ENCODE data around the gene FAM120A.

The FAM120A gene

GRCh38 chr9:93450945-93451815 is at the start of gene FAM120A:
FAM120A (plus strand) TSS chr9:93451685; CDS start chr9:93451916, 231 bp downstream.
- Histone ChIP-seq H3K9ac (ENCODE audit: low read length) (peak within 1 kb of the TSS; percentile 81), H3K9me3 (ENCODE audit: low read length) (no peaks in the 10 kb centered on the region), H3K4me1 (ENCODE audit: insufficient read depth, low read length) (peaks cover 27% of the 10 kb centered on the region)

GRCh38 chr9:93406371-93406770 is 45.1 kb upstream of the FAM120A start:
- Histone ChIP-seq H3K4me1 (ENCODE audit: insufficient read depth, low read length) (no peaks in the 10 kb centered on the region), H3K4me3 (ENCODE audit: low read depth in 1 of 2, low read length in 2 of 2) (no peak overlapping the region), H3K9ac (ENCODE audit: low read length) (no peak overlapping the region), H3K27me3 (ENCODE audit: control insufficient read depth in 1 of 2, insufficient read depth in 2 of 2, low read length in 2 of 2) (no peaks in the 10 kb centered on the region), H3K9me3 (ENCODE audit: low read length) (no peaks in the 10 kb centered on the region), H3K36me3 (ENCODE audit: insufficient read depth, low read length) (no peaks in the 10 kb centered on the region), H3K27ac (ENCODE audit: low read depth, low read length) (no peak overlapping the region)

More at GRCh38 chr9:93450945-93451815, at the start of gene FAM120A:
- Histone ChIP-seq H3K4me3 (ENCODE audit: low read depth in 1 of 2, low read length in 2 of 2) (peak within 1 kb of the TSS; percentile 92 to 96), H3K27me3 (ENCODE audit: control insufficient read depth in 1 of 2, insufficient read depth in 2 of 2, low read length in 2 of 2) (no peaks in the 10 kb centered on the region), H3K36me3 (ENCODE audit: insufficient read depth, low read length) (peaks cover 20% of the 10 kb centered on the region), H3K27ac (ENCODE audit: low read depth, low read length) (peak within 1 kb of the TSS; percentile 99)

- Histone ChIP-seq H3K27me3 (ENCODE audit: control insufficient read depth in 1 of 2, insufficient read depth in 2 of 2, low read length in 2 of 2) (no peaks in the 10 kb centered on the region), H3K4me1 (ENCODE audit: insufficient read depth, low read length) (no peaks in the 10 kb centered on the region), H3K4me3 (ENCODE audit: low read depth in 1 of 2, low read length in 2 of 2) (no peak overlapping the region), H3K9me3 (ENCODE audit: low read length) (no peaks in the 10 kb centered on the region), H3K36me3 (ENCODE audit: insufficient read depth, low read length) (no peaks in the 10 kb centered on the region), H3K9ac (ENCODE audit: low read length) (no peak overlapping the region), H3K27ac (ENCODE audit: low read depth, low read length) (no peak overlapping the region)
Observed at GRCh38 chr9:93413530-93413929, 38.0 kb upstream of the FAM120A start.

GRCh38 chr9:93415176-93415690 is 36.3 kb upstream of the FAM120A start:
- Histone ChIP-seq H3K4me3 (ENCODE audit: low read depth in 1 of 2, low read length in 2 of 2) (no peak overlapping the region), H3K27me3 (ENCODE audit: control insufficient read depth in 1 of 2, insufficient read depth in 2 of 2, low read length in 2 of 2) (no peaks in the 10 kb centered on the region), H3K9ac (ENCODE audit: low read length) (no peak overlapping the region), H3K4me1 (ENCODE audit: insufficient read depth, low read length) (no peaks in the 10 kb centered on the region), H3K36me3 (ENCODE audit: insufficient read depth, low read length) (no peaks in the 10 kb centered on the region), H3K9me3 (ENCODE audit: low read length) (no peaks in the 10 kb centered on the region), H3K27ac (ENCODE audit: low read depth, low read length) (no peak overlapping the region)

- H3K27me3 ChIP-seq (ENCODE audit: control insufficient read depth in 1 of 2, insufficient read depth in 2 of 2, low read length in 2 of 2), result no peaks in the 10 kb centered on the region
- no peak overlapping the region for H3K9ac ChIP-seq (ENCODE audit: low read length)
- H3K36me3 ChIP-seq (ENCODE audit: insufficient read depth, low read length), result no peaks in the 10 kb centered on the region
- H3K4me3 ChIP-seq (ENCODE audit: low read depth in 1 of 2, low read length in 2 of 2), result no peak overlapping the region
- H3K27ac ChIP-seq (ENCODE audit: low read depth, low read length), result no peak overlapping the region
- no peaks in the 10 kb centered on the region for H3K4me1 ChIP-seq (ENCODE audit: insufficient read depth, low read length)
- no peaks in the 10 kb centered on the region for H3K9me3 ChIP-seq (ENCODE audit: low read length)
Observed at GRCh38 chr9:93416530-93417235, 34.8 kb upstream of the FAM120A start.

GRCh38 chr9:93417538-93417937 is 33.9 kb upstream of the FAM120A start:
- Histone ChIP-seq H3K4me3 (ENCODE audit: low read depth in 1 of 2, low read length in 2 of 2) (no peak overlapping the region), H3K27me3 (ENCODE audit: control insufficient read depth in 1 of 2, insufficient read depth in 2 of 2, low read length in 2 of 2) (no peaks in the 10 kb centered on the region), H3K9ac (ENCODE audit: low read length) (no peak overlapping the region), H3K36me3 (ENCODE audit: insufficient read depth, low read length) (no peaks in the 10 kb centered on the region), H3K27ac (ENCODE audit: low read depth, low read length) (no peak overlapping the region), H3K9me3 (ENCODE audit: low read length) (no peaks in the 10 kb centered on the region), H3K4me1 (ENCODE audit: insufficient read depth, low read length) (no peaks in the 10 kb centered on the region)

GRCh38 chr9:93419023-93419422 is 32.5 kb upstream of the FAM120A start:
- no peak overlapping the region for H3K27ac ChIP-seq (ENCODE audit: low read depth, low read length)

GRCh38 chr9:93422977-93423616 is 28.4 kb upstream of the FAM120A start:
- Histone ChIP-seq H3K9me3 (ENCODE audit: low read length) (no peaks in the 10 kb centered on the region), H3K4me3 (ENCODE audit: low read depth in 1 of 2, low read length in 2 of 2) (no peak overlapping the region), H3K36me3 (ENCODE audit: insufficient read depth, low read length) (no peaks in the 10 kb centered on the region), H3K27ac (ENCODE audit: low read depth, low read length) (no peak overlapping the region), H3K27me3 (ENCODE audit: control insufficient read depth in 1 of 2, insufficient read depth in 2 of 2, low read length in 2 of 2) (no peaks in the 10 kb centered on the region), H3K9ac (ENCODE audit: low read length) (no peak overlapping the region), H3K4me1 (ENCODE audit: insufficient read depth, low read length) (peaks cover 7% of the 10 kb centered on the region)

More at GRCh38 chr9:93419023-93419422, 32.5 kb upstream of the FAM120A start:
- Histone ChIP-seq H3K4me3 (ENCODE audit: low read depth in 1 of 2, low read length in 2 of 2) (no peak overlapping the region), H3K27me3 (ENCODE audit: control insufficient read depth in 1 of 2, insufficient read depth in 2 of 2, low read length in 2 of 2) (no peaks in the 10 kb centered on the region), H3K4me1 (ENCODE audit: insufficient read depth, low read length) (peaks cover 7% of the 10 kb centered on the region), H3K36me3 (ENCODE audit: insufficient read depth, low read length) (no peaks in the 10 kb centered on the region), H3K9me3 (ENCODE audit: low read length) (no peaks in the 10 kb centered on the region), H3K9ac (ENCODE audit: low read length) (no peak overlapping the region)

- H3K27me3 ChIP-seq (ENCODE audit: control insufficient read depth in 1 of 2, insufficient read depth in 2 of 2, low read length in 2 of 2), result no peaks in the 10 kb centered on the region
- H3K9me3 ChIP-seq (ENCODE audit: low read length), result no peaks in the 10 kb centered on the region
- peaks cover 7% of the 10 kb centered on the region for H3K4me1 ChIP-seq (ENCODE audit: insufficient read depth, low read length)
- H3K4me3 ChIP-seq (ENCODE audit: low read depth in 1 of 2, low read length in 2 of 2), result no peak overlapping the region
- H3K36me3 ChIP-seq (ENCODE audit: insufficient read depth, low read length), result no peaks in the 10 kb centered on the region
- no peak overlapping the region for H3K9ac ChIP-seq (ENCODE audit: low read length)
- no peak overlapping the region for H3K27ac ChIP-seq (ENCODE audit: low read depth, low read length)
Observed at GRCh38 chr9:93427655-93428379, 23.7 kb upstream of the FAM120A start.

- H3K4me1 ChIP-seq (ENCODE audit: insufficient read depth, low read length), result no peaks in the 10 kb centered on the region
- H3K9me3 ChIP-seq (ENCODE audit: low read length), result no peaks in the 10 kb centered on the region
- no peaks in the 10 kb centered on the region for H3K27me3 ChIP-seq (ENCODE audit: control insufficient read depth in 1 of 2, insufficient read depth in 2 of 2, low read length in 2 of 2)
- no peak overlapping the region for H3K27ac ChIP-seq (ENCODE audit: low read depth, low read length)
- no peaks in the 10 kb centered on the region for H3K36me3 ChIP-seq (ENCODE audit: insufficient read depth, low read length)
- H3K4me3 ChIP-seq (ENCODE audit: low read depth in 1 of 2, low read length in 2 of 2), result no peak overlapping the region
- H3K9ac ChIP-seq (ENCODE audit: low read length), result no peak overlapping the region
Observed at GRCh38 chr9:93431539-93432105, 19.9 kb upstream of the FAM120A start.

All from muscle layer of colon (tissue), 2 donors.